COLO829 (cell line): ENCODE measurements around the gene ATP5F1A.
A peak's percentile ranks its signal among the peaks of the same experiment; 100 is the strongest.

Experiments used
- DNase-seq: peaks from one replicate; pipeline ENCODE4 v3.0.0; 2012; ENCODE audit warnings: low spot score

ATP5F1A gene

DNA sequence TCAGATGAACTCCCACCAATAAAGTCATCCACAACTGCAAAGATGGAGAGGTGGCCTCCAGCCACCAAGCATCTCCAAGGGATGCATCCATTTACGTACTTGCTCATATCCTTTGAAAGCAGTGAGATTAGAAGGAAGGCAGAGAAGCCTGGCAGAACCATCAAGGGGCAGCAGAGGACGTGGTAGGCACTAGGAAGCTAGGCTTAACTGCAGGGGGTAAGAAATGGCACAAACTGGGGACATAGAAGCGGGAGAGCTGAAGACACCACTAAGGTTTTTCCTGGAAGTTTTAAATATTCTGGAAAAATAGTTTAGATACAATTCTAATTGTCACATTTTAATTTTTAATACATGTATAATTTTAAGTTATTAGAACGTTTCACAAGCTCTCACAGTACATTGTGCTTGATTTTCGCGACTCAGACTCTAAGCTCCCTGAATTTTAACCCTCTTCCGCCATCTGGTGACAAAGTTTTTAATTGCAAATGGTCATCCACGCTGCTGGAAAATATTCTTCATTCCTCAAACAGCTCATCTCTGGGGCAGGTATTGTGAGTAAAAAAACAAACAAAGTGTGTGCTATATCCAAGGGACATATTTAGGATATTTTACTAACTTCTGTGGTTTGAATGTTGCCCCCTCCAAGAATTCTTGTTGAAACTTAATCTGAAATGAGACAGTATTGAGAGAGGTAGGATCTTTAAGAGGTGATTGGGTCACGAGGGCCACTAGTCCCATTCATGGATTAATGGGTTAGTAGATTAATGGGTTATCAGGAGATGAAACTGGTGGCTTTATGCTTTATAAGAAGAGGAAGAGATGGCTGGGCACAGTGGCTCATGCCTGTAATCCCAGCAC is 24.4 kb downstream of the ATP5F1A start:
- peak; percentile 31 for DNase-seq

DNA sequence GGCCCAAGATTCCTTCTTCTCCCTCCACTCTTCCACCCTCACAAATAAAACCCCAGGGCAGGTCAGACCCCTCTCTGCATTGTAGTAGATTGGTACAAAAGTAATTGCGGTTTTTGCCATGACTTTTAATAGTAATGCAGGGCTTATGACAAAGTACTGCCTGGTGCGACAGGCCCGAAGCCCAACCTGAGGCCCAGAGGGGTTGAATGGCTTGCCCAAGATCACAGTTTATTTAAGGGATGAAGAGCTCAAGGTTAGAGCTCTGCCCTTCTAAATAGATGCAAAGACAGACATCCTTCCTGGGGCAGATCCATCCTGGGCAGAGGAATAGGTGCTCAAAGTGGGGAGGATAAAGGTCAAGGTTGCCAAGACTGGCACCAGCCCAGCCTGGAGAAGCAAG is 25.1 kb downstream of the ATP5F1A start:
- DNase-seq: no peak

DNA sequence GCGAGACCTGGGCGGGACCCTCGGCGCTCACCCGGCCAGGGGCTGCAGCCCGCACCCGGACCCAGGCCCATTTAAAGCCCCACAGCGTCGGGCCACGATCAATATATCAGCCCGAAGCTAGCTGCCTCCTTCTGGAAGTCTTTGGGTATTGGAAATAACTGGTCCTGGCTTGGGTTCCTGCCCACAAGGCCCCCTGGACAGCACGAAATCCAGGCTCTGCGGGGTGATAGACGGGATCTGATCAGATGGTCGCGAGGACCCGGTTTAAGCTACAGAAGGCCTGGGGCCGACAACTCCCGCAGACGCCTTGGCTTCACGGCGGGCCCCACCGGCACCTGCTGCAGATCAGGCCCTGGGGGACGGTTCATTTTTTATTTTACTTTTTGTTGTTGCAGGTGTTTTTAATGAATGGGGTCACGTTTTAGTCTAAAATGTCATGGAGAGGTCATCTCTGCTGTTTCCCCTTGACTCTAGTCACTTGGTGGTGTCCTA is 25.7 kb downstream of the ATP5F1A start:
- no peak for DNase-seq

DNA sequence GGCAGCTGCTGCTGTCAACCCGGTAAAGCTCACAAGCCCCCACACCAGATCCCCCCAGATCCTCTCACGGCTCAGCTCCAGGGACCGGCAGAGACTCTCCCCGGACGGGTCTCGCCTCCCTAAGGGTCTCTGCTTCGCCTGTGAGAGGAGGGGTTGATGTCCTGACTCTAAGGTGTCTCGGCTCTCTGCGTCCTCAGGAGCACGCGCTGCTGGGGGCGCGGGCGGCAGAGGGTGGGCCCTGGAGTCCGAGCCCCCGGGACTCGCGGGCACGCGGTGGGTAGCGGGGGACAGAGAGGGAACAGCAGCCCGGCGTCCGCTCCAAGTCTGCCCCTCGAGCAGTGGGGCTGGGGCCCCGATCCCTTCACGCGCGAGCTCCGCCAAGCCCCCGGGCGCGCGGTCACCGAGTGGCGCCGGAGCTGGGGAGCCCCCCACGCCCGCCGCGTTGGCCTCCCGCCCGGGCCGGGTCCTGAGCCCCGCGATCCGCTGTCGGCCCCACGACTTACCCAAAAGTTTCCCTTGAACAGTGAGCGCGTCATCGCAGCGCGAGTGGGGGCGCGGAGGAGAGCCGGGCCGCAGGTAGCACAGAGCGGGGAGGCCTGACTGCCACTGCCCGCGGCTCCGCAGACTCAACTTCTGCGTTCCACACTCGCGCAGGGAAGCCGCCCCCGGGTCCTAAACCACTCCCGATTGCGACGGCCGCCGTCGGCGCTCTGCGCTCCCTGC is 26.3 kb downstream of the ATP5F1A start, which contains the start of gene PSTPIP2:
TSS of gene PSTPIP2 (minus strand) at position 608 of the 723 bp plus-strand sequence. CDS start at position 536, 72 bp downstream.
- no peak for DNase-seq

DNA sequence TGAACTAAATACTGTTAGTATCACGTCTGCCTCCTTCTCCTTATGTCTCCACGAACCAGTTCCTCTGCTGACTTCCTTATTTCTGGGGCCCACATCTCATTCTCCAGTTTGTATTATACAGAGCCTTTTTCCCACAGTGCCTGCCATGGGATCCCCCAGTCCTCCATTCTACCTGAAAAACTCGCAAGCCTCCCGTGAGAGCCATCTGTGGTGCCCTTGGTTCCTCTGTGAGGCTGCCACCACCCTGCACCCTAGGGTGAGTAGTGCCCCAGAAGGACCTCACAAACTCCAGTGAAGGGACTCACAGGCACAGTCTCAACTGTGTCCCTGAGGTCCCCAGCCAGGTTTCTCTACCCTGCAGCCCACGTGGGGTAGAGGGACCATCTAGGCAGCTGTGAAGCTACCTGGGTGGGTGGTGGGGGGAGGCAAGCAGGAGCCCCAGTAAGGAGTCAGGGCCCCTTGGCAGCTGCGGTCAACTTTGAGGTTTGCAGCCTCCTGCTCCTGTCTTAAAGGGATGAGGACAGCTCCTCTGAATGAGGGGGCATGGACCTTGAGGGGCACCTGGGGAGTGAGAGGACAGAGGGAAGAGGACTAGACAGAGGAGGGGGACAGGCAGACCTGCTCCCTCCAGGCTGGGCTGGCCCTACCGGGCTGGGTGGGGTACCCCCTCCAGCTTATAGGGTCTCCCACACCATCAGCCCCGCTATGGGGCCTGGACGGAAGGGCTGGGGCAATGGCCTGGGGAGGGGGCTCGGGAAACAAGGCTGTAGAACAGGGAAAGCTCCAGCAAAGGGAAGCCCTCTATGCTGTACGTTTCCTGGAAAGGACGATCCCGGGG is 27.1 kb downstream of the ATP5F1A start:
- no peak for DNase-seq

DNA sequence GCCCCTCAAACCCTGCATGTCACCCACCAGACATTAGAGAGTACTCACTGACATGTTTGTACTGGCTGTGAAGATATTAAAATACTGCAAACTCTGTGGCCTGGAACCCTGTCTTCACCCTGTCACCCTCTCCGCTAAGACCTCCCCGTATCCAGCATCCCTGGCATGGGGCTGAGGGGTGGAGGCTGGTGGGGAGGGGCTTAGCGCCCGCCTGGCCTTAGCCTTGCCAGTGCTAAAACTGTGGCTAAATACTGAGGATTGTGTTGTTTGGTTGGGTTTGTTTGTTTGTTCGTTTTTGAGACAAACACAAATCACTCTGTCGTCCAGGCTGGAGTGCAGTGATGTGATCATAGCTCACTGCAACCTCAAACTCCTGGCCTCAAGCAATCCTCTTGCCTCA is 27.9 kb downstream of the ATP5F1A start:
- no peak for DNase-seq

DNA sequence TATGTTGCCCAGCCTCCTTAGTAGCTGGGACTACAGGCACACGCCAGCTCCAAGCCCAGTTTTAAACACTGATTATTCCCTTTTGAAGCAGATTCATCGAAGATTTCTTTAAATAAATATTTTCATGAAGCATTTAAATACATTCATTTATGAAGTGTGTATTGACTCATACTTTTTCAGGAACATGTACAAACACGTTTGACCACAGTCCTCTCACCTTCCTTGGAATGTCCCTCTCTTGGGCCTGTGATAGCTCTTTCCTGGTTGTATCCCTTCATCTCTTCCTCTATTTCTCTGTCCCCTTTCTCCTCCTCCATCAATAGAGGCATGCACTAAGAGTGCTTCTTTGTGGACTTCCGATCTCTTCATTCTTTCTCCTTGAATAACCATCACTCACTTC is 28.6 kb downstream of the ATP5F1A start:
- no peak for DNase-seq

DNA sequence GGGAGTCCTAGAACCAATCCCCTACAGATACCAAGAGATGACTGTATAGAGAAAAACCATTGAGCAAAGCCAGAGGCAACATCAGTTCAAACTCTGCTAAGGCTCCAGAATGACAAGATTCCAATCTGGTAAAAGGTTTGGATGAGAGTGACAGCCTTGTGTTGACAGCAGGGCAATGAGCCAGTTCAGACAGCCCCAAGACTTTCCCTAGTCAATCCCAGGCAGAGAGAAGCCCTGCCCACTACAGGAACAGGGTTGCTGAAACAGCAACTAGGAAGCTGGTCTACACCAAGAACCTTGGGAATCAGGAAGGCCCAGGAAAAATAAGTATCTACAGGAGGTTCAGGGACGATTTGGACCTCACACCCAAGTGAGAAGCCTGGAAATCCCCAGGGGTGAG is 29.3 kb downstream of the ATP5F1A start:
- DNase-seq: no peak

DNA sequence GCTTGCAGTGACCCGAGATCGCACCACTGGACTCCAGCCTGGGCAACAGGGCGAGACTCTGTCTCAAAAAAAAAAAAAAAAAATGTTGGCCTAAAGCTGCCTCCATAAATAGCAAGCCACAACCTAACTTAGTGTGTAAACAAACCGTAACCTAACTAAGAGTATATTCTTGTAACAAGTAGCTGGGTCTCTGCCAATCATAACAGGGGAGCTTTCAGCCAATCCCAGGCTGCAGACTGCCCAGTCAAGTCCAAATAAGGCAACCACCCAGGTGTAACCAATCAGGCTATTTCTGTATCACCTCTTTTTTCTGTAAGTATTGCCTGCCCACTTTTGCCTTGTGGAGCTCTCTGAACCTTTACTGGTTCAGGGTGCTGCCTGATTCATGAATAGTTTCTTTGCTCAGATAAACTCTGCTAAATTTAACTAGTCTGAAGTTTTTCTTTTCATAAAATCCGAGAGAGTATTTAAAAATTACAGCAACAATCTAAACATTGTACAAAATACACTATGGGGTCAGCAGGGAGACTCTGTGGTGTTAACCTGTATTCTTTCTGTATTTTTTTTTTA is 30.6 kb downstream of the ATP5F1A start:
- no peak for DNase-seq

DNA sequence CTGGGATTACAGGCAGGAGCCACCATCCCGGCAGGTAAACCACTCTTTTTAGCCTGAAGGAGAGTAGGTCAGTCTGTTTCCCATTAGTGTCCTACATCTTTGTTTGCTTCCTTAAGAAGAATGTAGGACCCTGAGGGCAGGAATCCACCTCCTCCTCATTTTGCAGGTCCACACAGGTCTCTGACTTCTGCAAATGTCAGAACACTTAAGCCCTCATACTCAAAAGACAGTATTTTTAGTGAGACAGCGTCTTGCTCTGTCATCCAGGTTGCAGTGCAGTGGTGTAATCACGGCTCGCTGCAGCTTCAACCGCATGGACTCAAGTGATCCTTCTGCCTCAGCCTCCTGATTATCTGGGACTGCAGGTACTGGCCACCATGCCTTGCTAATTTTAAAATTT is 35.3 kb downstream of the ATP5F1A start:
- DNase-seq: no peak

DNA sequence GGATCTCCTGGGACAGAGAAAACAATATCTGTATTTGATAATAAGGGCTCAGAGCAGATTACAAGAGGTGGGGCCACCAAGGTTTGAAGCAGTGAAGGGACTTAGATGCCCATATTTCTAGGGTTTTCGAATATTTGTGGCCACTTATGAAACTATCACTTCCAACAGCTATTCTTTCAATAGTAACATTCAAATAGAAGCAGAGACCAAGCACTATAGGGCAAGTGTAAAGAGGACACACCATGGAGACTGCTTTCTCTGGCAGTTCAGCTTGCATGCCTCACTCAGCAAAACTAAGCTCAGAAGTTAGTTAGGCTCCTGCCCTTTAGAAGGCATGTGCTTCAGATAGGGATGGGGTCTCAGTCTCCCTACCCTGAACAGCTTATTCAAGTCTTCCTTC is 36.3 kb downstream of the ATP5F1A start:
- no peak for DNase-seq

DNA sequence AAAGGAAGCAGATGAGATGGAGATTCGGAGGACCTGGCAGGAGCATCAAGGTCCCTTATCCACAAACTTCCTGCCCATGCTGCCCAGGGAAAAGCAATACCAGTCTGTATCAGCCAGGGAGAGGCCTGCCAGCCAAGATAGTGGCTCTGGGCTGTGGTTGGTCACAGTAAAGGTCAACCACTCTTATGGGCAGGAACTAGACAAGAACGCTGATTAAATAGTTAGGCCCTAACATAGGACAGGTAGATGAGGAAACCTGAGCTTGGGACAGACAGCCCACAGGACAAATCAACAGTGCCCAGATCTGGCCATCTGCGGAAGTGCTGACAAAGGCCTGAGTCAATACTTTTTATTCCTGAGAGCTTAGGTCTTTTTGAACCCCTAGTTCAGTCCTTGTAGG is 36.7 kb downstream of the ATP5F1A start:
- no peak for DNase-seq

DNA sequence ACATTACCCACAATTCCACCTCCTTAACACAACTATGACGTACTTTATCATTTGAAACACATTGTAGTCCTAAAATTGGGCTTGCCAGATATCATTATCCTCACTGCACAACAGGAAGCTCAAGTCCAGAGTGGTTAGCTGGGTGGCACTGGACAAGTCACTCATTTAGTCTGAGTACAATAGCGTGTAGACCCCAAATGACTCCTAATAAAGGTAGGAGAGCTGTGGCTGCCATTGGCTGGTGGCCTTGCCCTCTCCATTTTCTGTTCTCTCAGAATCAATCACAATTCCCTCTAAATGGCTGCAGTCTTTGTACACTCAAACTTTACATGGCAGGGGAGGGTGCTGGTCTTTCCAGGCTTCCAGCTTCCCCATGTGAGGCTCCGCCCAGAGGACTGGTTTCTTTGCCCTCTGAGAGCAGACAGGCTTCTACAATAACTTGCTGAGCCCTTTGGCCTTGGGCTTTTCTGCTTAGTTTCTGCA is 37.7 kb downstream of the ATP5F1A start:
- no peak for DNase-seq

DNA sequence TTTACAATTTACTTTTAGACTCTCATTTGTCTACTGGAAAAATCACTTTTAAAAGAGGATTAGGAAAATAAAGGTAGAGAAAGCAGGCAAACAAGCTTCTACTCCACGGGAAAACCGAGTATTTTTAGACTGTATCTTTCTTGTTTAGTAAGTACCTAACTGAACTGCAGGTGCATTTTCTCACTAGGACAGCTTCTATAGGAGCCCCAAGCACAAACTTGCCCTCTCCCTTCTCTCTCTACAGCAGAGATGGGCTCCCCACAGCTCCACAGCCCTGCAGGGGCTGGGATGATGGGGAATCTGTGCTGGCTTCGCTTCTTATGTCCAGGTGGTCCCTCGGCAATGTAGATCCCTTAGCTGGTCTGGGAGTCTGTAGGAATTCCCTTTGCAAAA is 42.3 kb downstream of the ATP5F1A start:
- DNase-seq: no peak

DNA sequence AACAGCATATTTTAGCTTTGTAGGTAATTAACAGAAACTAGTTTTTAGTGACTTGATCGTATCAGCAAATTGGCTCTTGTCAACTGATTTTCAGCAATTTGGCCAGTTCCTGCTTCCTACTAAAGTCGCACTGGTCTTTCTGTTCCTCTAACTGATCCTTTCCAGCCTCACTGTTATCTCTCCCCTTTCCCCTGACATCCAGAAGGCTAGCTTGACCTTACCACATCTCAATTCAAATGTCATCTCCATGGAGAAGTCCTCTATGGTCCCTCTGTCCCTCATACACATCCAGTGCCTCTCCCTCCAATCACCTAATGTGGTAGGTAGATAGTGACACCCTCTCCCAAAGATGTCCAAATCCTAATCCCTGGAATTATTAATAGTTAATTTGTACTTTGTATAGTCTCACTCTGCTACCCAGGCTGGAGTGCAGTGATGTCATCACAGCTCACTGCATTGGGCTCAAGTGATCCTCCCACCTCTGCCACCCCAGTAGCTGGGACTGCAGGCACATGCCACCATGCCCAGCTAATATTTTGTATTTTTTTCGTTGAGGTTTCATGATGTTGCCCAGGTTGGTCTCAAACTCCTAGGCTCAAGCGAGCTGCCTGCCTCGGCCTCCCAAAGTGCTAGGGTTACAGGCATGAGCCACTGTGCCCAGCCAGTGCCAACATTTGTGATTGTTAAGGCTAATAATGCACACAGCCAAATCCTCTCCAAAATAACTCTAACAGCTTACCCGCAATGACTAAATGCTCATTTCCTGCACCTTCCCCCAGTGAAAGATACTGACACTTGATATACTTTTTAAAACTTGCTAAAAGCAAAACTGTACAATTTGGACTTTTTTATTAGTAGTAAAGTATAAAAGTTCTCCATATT is 42.9 kb downstream of the ATP5F1A start:
- DNase-seq: no peak

DNA sequence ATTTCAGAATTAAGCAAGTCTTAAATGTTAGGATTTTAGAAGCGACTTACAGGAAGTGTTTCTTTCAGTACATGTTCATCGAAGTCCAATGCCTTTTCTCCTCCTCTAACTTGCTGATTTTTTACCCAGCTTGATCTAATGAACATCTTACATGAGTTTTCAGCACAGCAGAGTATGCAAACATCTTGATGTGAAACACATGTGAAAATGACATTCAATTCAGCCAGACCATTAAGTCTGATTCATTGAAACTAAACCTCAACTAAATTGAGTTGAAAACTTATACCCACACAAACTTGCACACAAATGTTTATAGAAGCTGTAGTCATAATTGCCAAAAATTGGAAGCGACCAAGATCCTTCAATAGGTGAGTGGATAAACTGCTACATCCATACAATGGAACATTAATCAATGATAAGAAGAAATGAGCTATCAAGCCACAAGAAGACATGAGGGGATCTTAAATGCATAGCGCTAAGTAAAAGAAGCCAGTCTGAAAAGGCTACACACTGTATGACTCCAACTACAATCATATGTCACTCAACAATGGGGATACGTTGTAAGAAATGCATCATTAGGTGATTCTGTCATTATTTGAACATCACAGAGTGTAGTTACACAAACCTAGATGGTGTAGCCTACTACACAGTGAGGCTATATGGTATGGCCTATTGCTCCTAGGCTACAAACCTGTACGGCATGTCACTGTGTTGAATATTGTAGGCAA is 44.6 kb downstream of the ATP5F1A start:
- DNase-seq: no peak

DNA sequence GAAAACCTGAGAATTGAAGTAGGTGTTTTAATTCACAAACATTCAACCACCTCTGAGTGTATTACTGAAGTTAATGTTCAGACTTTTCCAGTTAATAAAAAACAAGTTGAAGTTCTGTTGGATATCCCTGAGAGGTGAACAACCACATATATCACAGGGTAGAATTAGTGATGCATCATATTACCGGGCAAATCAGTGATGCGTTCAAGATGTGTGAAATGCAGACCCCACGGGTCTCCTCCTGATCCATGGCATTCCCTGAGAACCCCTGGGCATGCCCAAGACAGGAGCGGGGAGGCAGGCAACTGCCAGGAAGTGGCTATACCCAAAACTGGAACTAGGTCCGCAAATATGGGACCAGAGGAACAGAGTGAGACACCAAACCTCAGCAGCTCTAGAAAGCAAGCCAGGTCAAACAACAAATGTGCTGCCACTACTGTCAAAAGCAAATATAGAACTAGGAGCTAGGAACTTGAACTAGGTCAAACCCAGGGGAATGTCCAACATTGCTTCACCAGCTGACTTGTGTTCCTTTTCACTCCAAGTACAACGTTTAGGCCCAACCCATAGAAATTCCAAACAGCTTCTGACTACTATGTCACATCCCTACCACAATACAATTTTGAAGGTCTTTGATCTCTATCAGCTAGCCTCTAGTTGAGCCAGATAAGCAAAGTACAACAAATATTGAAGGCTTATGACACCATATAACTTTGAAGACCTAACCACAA is 46.2 kb downstream of the ATP5F1A start:
- DNase-seq: no peak

DNA sequence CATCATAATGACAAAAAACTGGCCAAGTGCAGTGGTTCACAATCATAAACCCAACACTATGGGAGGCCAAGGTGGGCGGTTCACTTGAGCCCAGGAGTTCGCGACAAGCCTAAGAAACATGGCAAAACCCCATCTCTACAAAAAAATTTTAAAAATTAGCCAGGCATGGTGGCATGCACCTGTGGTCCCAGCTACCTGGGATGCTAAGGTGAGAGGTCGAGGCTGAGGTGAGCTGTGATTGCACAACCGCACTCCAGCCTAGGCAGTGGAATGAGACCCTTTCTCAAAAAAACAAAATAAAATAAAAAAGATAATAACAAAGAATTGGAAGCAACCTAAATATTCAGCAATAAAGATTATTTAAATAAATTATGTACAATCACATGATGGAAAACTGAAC is 47.8 kb downstream of the ATP5F1A start:
- DNase-seq: no peak

DNA sequence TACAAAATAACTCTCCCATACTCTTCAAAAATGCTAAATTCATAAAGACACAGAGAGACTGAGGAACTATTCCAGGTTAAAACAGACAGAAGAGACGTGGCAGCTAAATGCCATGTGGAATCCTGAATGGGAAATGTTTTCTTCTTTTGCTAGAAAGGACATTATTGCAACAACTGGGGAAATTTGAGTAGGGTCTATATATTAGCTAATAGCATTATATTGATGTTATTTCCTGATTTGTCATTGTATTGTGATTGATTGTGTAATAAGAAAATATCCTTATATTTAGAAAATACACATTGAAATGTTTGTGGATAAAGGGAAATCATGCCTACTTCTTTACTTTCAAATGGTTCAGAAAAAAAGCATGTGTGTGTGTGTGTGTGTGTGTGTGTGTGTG is 49.5 kb downstream of the ATP5F1A start:
- no peak for DNase-seq
